Measurements from ENCODE around the gene SRC. TPM values are rescaled to one million over a fixed set of nuclear protein-coding genes. Genes with fewer than 3 reads are reported as not detected.
A peak's percentile ranks its signal among the peaks of the same experiment; 100 is the strongest.

Gene SRC
- total and polyA plus RNA-seq, 8 donors = 21.3 to 78.4 (median 36.8) TPM

- Histone ChIP-seq H3K9me3 (no peaks in the 10 kb centered on the region), H3K27ac (no peak overlapping the region), H3K27me3 (no peaks in the 10 kb centered on the region), H3K36me3 (peaks cover 0 to 14% (median 0%) of the 10 kb centered on the region in 3 donors), H3K4me1 (no peaks in the 10 kb centered on the region), H3K4me3 (no peak overlapping the region)
- intact Hi-C loops (cut with DNase I) = loop anchor here in 2 of 3 donors (5.0 kb wide), 1 partner anchor 117 kb away; no protein-coding TSS in a partner anchor
- no peak for TF ChIP-seq CTCF (IDR thresholded peaks at IDR 0.05)
- 94 to 95% methylated on average over 12 of the region's 12 CpGs for WGBS, 2 donors
- no peak for FAIRE-seq
- no peak for ATAC-seq
- DNase-seq = peak in 1 of 6 donors; percentile 48
Measured at GRCh38 chr20:37389241-37389747, 43.4 kb downstream of the SRC start.

- DNase-seq = no peak
- intact Hi-C loops (cut with DNase I) = loop anchor here in 2 of 3 donors (5.0 to 10.0 kb wide), 2 partner anchors 118 to 135 kb away; partner anchors contain the start of genes BLCAP (in 1 of the 2) and NNAT (in 1 of the 2)
- Histone ChIP-seq H3K4me1 (no peaks in the 10 kb centered on the region), H3K4me3 (no peak overlapping the region), H3K36me3 (peaks cover 0 to 14% (median 0%) of the 10 kb centered on the region in 3 donors), H3K9me3 (no peaks in the 10 kb centered on the region), H3K27ac (no peak overlapping the region), H3K27me3 (no peaks in the 10 kb centered on the region)
- no peak for FAIRE-seq
- ATAC-seq = no peak
- 91 to 94% methylated on average over 6 of the region's 6 CpGs for WGBS, 2 donors
- no peak for TF ChIP-seq CTCF (IDR thresholded peaks at IDR 0.05)
Measured at GRCh38 chr20:37389844-37390275, 43.9 kb downstream of the SRC start.

DNA sequence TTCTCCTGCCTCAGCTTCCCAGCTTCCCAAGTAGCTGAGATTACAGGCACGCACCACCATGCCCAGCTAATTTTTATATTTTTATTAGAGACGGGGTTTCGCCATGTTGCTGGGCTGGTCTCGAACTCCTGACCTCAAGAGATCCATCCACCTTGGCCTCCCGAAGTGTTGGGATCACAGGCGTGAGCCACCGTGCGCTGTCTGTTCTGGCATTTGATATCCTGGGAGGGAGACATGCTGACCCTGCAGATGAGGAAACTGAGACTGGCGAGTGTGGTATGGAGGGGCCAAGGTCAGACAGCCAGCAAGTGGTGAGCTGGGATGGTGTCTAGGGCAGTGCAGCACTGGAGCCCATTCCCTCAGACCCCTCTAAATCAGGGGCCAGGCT is 44.6 kb downstream of the SRC start:
- no peak for TF ChIP-seq CTCF (IDR thresholded peaks at IDR 0.05)
- DNase-seq (peak in 1 of 6 donors; percentile 15), ATAC-seq (no peak), FAIRE-seq (no peak)
- H3K9me3 ChIP-seq = no peaks in the 10 kb centered on the region
- H3K4me1 ChIP-seq = no peaks in the 10 kb centered on the region
- intact Hi-C loops (cut with DNase I) = loop anchor here in 1 of 3 donors (10.0 kb wide), 1 partner anchor 134 kb away; the partner anchor contains the start of genes BLCAP and NNAT
- H3K27me3 ChIP-seq = no peaks in the 10 kb centered on the region
- no peak overlapping the region for H3K4me3 ChIP-seq
- no peak overlapping the region for H3K27ac ChIP-seq
- peaks cover 0 to 14% (median 0%) of the 10 kb centered on the region in 3 donors for H3K36me3 ChIP-seq
- 90 to 94% methylated on average over 9 of the region's 9 CpGs for WGBS, 2 donors

GRCh38 chr20:37390891-37391525 is 45.1 kb downstream of the SRC start:
- Histone ChIP-seq H3K4me1 (no peaks in the 10 kb centered on the region), H3K27me3 (no peaks in the 10 kb centered on the region), H3K9me3 (no peaks in the 10 kb centered on the region), H3K27ac (no peak overlapping the region), H3K4me3 (no peak overlapping the region), H3K36me3 (peaks cover 0 to 11% (median 0%) of the 10 kb centered on the region in 3 donors)
- no peak for TF ChIP-seq CTCF (IDR thresholded peaks at IDR 0.05)
- WGBS, 2 donors = 88 to 90% methylated on average over 12 of the region's 12 CpGs
- no peak for FAIRE-seq
- intact Hi-C loops (cut with DNase I) = loop anchor here in 1 of 3 donors (10.0 kb wide), 1 partner anchor 134 kb away; the partner anchor contains the start of genes BLCAP and NNAT
- ATAC-seq = no peak
- peak in 2 of 6 donors; percentile 39 to 47 for DNase-seq

Measured in pancreas (tissue), 10 donors.